Measurements from ENCODE around the gene CYP3A7. TPM values are rescaled to one million over a fixed set of nuclear protein-coding genes. Genes with fewer than 3 reads are reported as not detected.

Gene CYP3A7
- total and polyA plus RNA-seq, 2 of the 13 experiments (the other 11 are each of a cell fraction or from before 2014, with no cell fraction given): 5.8 to 6.4 TPM

DNA sequence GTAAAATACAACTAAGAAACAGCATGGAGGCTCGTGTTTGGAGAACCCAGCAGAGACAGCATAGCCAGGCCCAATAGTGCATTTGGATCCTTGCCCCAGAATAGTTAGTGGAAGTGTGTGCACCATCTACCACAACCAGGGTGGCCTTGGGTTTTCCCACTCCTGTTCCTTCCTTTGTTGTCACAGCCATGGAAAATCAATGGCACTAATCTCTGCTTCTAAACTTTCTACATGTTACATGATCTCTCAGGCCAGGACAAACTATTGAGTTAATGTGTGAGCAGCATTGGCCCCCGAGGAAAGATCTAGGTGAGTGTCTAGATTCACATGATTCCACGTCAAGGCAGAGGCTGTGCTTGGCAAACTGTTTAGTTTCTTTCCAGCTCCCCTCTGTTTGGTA is 2.0 kb downstream of the CYP3A7 start (continued):
- TF ChIP-seq ZNF841 (CRISPR knock-in tag; IDR thresholded peaks at IDR 0.05; ENCODE audit: borderline replicate concordance) (no peak), ZNF180 (CRISPR knock-in tag; IDR thresholded peaks at IDR 0.05; ENCODE audit: borderline replicate concordance, low read depth) (no peak), TBX3 (IDR thresholded peaks at IDR 0.05; ENCODE audit: borderline replicate concordance) (no peak), ZNF572 (CRISPR knock-in tag; IDR thresholded peaks at IDR 0.05) (no peak), ZNF772 (CRISPR knock-in tag; IDR thresholded peaks at IDR 0.05) (no peak), ISX (CRISPR knock-in tag; conservative IDR thresholded peaks at IDR 0.05) (no peak), CREB1 (IDR thresholded peaks at IDR 0.05) (no peak), CREB1 (CRISPR knock-in tag; IDR thresholded peaks at IDR 0.05) (no peak), CBX2 (IDR thresholded peaks at IDR 0.05; ENCODE audit: low read depth, low read length) (no peak), CBX2 (CRISPR knock-in tag; IDR thresholded peaks at IDR 0.05; ENCODE audit: low read depth) (no peak), ZNF329 (CRISPR knock-in tag; IDR thresholded peaks at IDR 0.05; ENCODE audit: low read depth) (no peak), HNRNPL (IDR thresholded peaks at IDR 0.05; ENCODE audit: low read depth, low read length) (no peak), NFIB (CRISPR knock-in tag; IDR thresholded peaks at IDR 0.05; ENCODE audit: borderline replicate concordance) (no peak), FOXO1 (CRISPR knock-in tag; IDR thresholded peaks at IDR 0.05) (peak; percentile 32; the same call in 1 of the 2 replicates), POLR2A (IDR thresholded peaks at IDR 0.05; ENCODE audit: insufficient read depth in 1 of 2, low read depth in 2 of 2, low read length in 2 of 2) (no peak), NFIC (IDR thresholded peaks at IDR 0.05; ENCODE audit: low read length) (peak; percentile 38; the same call in 1 of the 2 replicates), THAP11 (CRISPR knock-in tag; IDR thresholded peaks at IDR 0.05) (peak; percentile 49; the same call in 1 of the 2 replicates), GPN1 (CRISPR knock-in tag; IDR thresholded peaks at IDR 0.05; ENCODE audit: borderline replicate concordance) (no peak), ZNF160 (CRISPR knock-in tag; IDR thresholded peaks at IDR 0.05) (0 out of 2 replicates have a peak, but pooled peaks have one; percentile 48), ZKSCAN5 (CRISPR knock-in tag; IDR thresholded peaks at IDR 0.05) (no peak)
- TF ChIP-seq, protein P1, sequence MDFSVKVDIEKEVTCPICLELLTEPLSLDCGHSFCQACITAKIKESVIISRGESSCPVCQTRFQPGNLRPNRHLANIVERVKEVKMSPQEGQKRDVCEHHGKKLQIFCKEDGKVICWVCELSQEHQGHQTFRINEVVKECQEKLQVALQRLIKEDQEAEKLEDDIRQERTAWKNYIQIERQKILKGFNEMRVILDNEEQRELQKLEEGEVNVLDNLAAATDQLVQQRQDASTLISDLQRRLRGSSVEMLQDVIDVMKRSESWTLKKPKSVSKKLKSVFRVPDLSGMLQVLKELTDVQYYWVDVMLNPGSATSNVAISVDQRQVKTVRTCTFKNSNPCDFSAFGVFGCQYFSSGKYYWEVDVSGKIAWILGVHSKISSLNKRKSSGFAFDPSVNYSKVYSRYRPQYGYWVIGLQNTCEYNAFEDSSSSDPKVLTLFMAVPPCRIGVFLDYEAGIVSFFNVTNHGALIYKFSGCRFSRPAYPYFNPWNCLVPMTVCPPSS (IDR thresholded peaks at IDR 0.05): no peak
- TF ChIP-seq, protein P2, sequence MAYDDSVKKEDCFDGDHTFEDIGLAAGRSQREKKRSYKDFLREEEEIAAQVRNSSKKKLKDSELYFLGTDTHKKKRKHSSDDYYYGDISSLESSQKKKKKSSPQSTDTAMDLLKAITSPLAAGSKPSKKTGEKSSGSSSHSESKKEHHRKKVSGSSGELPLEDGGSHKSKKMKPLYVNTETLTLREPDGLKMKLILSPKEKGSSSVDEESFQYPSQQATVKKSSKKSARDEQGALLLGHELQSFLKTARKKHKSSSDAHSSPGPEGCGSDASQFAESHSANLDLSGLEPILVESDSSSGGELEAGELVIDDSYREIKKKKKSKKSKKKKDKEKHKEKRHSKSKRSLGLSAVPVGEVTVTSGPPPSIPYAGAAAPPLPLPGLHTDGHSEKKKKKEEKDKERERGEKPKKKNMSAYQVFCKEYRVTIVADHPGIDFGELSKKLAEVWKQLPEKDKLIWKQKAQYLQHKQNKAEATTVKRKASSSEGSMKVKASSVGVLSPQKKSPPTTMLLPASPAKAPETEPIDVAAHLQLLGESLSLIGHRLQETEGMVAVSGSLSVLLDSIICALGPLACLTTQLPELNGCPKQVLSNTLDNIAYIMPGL (CRISPR knock-in tag; IDR thresholded peaks at IDR 0.05; ENCODE audit: borderline replicate concordance in 1 of 2, low read depth in 1 of 2): no peak
- TF ChIP-seq, protein P3, sequence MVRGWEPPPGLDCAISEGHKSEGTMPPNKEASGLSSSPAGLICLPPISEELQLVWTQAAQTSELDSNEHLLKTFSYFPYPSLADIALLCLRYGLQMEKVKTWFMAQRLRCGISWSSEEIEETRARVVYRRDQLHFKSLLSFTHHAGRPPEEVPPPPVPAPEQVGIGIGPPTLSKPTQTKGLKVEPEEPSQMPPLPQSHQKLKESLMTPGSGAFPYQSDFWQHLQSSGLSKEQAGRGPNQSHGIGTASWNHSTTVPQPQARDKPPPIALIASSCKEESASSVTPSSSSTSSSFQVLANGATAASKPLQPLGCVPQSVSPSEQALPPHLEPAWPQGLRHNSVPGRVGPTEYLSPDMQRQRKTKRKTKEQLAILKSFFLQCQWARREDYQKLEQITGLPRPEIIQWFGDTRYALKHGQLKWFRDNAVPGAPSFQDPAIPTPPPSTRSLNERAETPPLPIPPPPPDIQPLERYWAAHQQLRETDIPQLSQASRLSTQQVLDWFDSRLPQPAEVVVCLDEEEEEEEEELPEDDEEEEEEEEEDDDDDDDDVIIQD (CRISPR knock-in tag; IDR thresholded peaks at IDR 0.05; ENCODE audit: low read depth): 0 out of 2 replicates have a peak, but pooled peaks have one; percentile 36
- TF ChIP-seq, protein P4, sequence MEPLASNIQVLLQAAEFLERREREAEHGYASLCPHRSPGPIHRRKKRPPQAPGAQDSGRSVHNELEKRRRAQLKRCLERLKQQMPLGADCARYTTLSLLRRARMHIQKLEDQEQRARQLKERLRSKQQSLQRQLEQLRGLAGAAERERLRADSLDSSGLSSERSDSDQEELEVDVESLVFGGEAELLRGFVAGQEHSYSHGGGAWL (CRISPR knock-in tag; IDR thresholded peaks at IDR 0.05): no peak
- TF ChIP-seq, protein P5, sequence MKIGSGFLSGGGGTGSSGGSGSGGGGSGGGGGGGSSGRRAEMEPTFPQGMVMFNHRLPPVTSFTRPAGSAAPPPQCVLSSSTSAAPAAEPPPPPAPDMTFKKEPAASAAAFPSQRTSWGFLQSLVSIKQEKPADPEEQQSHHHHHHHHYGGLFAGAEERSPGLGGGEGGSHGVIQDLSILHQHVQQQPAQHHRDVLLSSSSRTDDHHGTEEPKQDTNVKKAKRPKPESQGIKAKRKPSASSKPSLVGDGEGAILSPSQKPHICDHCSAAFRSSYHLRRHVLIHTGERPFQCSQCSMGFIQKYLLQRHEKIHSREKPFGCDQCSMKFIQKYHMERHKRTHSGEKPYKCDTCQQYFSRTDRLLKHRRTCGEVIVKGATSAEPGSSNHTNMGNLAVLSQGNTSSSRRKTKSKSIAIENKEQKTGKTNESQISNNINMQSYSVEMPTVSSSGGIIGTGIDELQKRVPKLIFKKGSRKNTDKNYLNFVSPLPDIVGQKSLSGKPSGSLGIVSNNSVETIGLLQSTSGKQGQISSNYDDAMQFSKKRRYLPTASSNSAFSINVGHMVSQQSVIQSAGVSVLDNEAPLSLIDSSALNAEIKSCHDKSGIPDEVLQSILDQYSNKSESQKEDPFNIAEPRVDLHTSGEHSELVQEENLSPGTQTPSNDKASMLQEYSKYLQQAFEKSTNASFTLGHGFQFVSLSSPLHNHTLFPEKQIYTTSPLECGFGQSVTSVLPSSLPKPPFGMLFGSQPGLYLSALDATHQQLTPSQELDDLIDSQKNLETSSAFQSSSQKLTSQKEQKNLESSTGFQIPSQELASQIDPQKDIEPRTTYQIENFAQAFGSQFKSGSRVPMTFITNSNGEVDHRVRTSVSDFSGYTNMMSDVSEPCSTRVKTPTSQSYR (CRISPR knock-in tag; IDR thresholded peaks at IDR 0.05; ENCODE audit: borderline replicate concordance): no peak
